Endothelial cell of hepatic sinusoid (primary cell): ENCODE measurements around the gene EEF2K.

ENCODE experiments used
- in situ Hi-C: cut with HindIII; loops from 2 replicates; pipeline ENCODE4 v1.10.0; 2017; ENCODE audit warnings: low sequenced_read_pairs

EEF2K gene

DNA sequence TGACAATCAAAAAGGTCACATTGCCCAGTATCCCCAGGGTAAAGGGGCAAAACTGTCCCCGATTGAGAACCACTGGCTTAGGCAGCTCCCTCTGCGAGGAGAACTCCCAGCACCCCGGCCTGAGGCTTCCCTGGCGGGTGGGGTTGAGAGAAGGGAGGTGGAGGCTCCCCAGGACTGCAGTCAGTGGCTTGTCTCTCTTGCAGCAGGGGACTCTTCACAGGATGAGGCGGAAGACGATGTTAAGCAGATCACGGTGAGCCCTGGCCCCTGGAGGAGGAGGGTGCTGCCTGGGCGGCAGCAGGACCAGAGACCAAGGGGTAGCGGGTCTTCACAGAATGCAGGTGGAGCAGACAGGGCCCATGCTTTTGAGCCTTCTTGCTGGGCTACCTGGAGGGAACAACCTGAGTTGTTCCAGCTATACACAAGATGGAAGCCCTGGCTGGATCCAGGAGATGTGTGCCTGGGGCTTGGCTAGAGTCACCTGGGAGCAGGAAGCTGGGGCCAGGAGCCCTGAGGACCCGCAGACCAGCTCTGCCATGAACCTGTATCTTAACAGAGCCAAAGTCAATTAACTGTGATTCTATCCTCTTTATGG is 107.9 kb downstream of the EEF2K start:
- in situ Hi-C loops: no loop called here

DNA sequence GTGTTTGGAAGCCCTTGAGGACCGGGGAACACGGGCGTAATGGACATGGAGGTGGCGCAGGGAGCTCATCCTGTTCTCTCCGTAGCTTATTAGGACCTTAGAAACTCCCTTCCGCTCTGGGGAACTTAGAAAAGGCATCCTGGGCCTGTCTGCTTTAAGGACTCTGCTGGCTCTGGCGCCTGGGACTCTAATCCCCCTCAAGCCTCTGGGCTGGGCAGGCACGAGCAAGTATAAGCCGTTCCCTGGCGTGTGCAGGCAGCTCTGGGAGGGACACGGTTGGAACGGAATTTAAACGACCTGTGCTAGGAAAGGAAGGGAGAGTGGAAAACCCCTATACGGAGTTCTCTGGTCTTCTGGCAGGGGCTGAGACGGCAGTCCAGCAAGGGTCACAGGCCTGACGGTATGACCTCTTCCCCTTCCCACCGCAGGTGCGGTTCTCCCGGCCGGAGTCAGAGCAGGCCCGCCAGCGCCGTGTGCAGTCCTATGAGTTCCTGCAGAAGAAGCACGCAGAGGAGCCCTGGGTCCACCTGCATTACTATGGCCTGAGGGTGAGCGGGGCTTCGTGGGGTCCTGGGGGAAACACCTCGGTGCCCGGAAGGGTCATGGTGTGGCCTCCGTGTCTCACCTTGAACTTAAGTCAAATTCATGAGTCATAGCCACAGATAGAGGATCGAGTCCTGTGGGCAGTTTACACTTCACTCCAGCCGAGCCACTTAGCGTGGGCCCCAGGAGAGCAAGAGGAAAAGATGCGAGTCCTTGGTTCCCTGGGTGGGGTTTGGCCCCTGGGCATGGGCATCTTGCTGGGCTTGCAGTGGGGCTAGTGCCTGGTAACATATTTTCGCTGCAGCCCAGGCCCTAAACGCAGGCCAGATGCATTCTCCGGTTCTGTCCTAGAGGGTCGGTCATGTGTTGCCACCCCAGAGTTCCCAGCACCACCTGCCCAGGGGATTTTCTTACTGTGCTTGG is 108.9 kb downstream of the EEF2K start:
- in situ Hi-C loops: no loop called here

DNA sequence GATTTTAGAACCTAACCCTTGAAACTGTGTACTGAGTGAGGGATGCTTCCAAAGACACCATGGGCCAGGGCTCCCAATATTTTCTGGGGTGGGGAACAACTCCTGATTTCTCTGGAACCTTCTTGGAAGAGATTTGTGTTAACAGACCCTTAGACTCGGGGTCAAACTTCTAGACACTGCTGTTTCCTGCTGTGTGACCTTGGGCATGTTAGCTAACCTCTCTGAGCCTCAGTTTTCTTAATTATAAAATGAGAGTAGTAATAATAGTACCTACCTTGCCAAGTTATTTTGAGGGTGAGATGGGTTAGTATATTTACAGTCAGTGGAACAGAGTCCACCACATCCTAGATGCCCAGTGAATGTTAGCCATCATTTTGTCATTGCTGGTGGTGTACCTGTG is 109.9 kb downstream of the EEF2K start:
- in situ Hi-C loops: no loop called here

DNA sequence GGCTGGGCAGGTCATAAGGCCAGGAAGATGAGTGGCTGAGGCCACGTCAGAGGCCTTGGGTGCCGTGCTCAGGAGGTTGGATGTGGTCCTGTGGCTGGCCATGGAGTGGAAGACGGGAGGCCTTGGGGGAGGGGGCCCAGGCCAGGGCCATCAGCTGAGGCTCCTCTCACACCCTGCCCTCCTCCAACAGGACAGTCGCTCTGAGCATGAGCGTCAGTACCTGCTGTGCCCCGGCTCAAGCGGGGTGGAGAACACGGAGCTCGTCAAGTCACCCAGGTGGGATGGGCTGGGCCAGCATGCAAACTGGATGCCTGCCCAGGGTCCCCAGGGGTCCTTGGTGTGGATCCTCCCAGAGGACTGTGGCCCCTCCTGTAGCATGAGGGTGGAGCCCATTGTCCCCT is 110.3 kb downstream of the EEF2K start:
- in situ Hi-C loops: no loop called here

DNA sequence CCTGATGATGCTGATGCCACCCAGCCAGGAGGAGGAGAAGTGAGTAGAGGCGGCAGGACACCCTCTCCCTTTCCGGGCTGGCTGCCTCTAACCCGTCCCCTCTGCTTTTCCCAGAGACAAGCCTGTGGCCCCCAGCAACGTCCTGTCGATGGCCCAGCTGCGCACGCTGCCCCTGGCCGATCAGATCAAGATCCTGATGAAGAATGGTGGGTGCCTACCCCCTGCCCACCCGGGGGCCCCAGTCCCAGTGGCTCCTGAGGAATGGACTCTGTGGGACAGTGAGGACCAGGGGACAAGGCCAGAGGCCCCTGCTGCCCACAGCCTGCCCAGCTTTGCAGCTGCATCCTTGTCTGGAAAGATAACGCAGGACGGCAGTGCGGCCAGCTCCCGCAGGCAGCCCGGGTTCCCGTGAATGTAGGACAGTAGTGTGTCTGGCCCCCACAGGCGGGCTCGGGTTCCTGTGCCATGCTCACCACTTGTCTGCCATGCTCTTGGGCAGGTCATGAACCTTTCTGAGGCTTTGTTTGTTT is 111.0 kb downstream of the EEF2K start:
- in situ Hi-C loops: no loop called here

DNA sequence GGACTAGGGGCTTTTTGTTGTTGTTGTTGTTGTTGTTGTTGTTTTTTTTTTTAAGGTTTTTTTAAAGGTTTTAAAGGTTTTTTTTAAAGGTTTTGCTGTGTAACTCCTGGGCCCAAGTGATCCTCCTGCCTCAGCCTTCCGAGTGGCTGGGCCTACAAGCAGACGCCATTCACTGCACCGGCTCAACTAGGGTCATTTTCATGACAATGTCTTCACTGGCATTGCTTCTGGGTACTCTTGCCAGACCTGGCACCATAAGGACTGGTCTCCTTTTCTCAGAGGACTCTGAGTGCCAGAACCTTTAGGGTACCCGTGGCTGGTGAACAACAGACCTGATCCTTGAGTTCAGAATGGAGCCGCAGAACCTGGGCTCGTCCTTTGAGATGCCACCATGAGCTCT is 111.5 kb downstream of the EEF2K start:
- in situ Hi-C loops: no loop called here

DNA sequence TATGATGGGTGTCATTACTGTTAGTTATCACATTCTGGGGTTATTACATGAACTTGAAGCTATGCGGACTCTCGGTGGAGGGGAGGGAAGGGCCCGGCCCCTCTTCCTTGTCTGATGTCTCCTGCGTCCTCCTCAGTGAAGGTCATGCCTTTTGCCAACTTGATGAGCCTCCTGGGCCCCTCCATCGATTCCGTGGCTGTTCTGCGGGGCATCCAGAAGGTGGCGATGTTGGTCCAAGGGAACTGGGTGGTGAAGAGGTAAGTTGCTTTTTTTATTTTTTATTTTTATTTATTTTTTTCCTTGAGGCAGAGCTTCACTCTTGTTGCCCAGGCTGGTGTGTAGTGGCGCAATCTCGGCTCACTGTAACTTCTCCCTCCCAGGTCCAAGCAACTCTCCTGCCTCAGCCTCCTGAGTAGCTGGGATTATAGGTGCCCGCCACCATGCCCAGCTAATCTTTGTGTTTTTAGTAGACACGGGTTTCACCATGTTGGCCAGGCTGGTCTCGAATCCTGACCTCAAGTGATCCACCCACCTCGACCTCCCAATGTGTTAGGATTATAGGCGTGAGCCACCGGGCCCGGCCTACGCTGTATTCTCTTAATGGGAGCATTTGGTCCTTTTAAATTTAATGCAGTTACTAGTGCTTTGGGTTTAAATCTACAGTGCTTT is 112.7 kb downstream of the EEF2K start:
- in situ Hi-C loops: no loop called here

DNA sequence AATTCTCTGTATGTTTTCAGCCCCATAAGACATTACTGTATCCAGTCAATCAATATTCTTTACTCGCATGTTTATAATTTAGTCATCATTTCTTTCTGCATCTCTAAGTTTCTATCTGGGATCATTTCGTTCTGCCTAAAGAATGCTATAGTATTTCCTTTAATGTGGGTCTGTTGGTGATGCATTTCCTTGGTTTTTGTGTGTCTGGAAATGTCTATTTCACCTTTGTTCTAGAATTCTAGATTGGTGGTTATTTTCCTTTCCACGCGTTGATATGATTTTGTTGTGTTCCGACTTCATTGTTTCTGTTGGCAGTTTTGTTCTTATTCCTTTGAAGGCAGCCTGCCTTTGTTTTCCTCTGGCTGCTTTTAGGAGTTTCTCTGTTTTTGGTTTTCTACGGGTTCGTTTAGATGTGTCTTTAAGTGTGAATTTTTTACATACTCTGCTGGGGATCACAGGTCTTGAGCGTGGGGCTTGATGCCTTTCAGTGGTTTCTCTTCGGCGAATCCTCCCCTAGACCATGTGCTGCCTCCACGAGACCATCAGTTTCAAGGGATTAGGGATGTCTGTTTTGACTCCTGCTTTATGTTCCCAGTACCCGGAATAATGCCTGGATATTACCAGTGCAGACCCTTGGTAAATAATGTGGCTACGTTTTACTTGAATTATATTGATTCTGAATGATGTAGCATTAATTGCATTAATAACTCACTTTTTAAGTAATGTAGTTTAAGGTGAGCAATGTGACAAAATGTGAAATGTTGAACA is 114.7 kb downstream of the EEF2K start:
- in situ Hi-C loops: no loop called here

DNA sequence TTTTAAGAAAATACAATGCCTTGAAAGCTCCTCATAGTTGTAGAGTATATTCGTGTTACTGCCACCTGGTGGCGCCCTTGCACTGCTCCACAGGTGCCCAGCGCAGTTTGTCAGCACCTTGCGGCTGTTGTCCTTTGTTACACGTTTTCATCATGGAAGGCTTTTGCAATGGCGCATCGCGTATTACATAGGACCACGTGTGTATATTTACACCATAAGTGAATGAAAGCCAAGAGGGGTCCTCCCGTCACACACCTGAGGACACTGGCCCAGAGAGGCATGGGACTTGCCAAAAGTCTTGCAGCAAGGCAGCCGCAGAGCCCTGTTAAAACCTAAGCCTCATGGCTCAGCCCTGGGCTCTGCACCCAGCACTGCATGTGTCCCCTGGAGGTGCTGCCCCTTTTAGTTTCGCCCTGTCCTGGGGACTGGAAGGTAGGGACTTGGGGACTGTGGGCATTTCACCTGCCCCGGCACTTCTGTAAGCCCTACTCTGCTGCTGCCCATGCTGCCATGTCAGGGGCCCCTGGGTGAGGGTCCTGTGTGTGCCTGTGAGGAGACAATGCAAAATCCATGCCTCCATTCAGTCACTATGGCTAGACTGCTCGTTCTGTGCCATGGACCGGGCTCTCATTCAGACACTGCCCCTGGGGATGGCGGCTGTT is 115.4 kb downstream of the EEF2K start:
- in situ Hi-C loops: no loop called here

DNA sequence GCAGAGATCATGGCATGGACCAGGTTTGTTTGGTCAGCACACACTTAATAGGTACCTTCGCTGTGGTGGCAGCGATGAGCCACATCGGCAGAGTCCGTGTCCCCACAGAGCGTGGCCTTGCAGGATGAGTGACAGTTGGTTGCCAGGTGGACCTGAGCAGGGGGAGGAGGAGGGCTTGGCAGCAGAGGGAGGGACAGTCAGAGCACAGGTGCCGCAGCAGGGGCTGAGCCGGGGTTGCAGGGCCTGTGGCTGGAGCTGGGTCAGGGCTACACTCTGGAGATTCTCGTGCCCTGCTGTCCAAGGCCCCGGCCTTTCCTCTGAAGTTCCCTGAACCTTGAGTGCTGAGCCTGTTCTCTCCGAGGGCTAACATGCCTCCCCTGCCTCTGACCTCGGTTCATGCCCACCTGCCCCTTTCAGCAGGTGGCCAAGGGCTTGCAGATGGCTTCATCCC is 116.0 kb downstream of the EEF2K start:
- in situ Hi-C loops: no loop called here

DNA sequence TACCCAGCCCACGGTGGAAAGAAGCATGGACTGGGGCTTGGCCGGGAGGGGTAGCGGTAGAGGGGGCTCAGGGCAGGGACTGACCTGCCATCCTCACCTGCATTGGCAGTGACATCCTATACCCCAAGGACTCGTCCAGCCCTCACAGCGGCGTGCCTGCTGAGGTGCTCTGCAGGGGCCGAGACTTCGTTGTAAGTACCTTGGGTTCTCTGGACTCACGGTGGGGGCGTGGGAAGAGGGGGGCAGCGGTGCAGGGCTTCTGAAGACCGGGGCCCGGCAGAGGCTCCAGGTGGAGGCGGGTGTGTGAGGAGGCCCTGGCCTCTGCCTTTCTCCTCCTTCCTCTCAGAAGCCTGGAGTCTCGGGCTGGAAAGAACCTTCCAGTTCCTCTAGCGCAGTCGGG is 116.7 kb downstream of the EEF2K start:
- in situ Hi-C loops: no loop called here

DNA sequence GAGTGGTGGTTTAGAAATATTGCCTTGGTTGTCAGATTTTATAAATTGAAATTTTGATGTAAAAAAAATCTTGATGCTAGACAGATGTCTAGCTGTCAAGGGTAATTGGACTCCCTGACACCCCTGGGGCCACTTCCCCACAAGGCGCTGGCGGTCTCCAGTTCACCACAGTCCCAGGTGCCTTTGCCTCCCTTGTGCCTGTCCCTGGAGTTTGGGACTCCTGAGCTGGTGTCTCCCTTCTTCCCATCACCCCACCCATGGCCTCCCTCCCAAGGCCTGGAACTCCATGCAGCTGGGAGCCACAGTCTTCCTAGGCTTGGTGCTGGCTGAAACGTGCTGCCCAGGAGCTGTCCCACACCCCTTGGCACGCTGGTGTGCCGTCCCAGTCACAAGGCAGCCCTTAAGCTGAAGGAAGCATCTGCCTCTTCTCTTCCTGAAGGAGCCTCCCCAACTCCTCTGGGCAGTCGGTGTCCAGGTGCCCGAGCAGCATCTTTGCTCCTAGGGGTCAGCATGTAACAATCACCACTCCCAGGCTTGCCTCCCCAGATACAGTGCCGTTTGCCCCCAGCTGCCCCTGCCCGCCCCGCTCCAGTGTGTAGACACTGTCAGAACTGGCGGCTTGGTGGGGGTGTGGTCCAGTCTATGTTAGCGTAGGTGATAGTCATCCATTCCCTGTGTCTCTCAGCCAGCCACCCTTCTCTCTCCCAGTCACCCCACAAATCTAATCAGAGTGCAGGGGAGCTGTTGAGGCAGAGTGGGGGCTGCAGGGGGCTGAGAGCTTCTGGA is 117.3 kb downstream of the EEF2K start:
- in situ Hi-C loops: no loop called here

DNA sequence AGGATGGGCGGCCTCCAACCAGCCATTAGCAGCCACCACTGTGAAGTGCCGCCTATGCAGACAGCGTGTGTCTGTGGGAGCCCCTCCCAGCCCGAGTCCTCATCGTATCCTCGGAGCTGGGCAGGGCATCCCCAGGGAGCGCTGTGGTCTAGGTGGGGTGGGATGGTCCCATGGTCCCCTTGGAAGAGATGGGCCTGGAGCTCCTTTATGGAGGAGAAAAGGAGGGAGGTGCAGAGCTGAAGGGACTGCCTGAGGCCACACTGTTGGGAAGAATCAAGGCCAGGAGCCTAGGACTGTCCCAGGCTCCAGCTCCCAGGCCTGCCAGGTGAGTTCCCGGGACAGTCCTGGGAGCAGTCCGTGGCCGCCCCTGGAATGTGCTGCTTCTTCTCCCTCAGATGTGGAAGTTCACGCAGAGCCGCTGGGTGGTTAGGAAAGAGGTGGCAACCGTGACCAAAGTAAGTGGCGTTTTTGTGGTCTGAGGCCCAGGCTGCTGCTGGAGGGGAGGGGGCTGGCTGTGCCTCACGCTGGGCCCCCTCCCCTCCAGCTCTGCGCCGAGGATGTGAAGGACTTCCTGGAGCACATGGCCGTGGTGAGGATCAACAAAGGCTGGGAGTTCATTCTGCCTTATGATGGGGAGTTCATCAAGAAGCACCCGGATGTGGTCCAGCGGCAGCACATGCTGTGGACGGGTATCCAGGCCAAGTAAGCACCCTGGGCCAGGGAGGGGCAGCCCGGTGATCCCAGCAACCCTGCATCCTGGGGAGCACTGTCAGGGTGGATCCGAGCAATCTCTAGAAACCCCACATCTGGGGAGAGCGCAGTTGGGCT is 118.1 kb downstream of the EEF2K start:
- in situ Hi-C loops: no loop called here

DNA sequence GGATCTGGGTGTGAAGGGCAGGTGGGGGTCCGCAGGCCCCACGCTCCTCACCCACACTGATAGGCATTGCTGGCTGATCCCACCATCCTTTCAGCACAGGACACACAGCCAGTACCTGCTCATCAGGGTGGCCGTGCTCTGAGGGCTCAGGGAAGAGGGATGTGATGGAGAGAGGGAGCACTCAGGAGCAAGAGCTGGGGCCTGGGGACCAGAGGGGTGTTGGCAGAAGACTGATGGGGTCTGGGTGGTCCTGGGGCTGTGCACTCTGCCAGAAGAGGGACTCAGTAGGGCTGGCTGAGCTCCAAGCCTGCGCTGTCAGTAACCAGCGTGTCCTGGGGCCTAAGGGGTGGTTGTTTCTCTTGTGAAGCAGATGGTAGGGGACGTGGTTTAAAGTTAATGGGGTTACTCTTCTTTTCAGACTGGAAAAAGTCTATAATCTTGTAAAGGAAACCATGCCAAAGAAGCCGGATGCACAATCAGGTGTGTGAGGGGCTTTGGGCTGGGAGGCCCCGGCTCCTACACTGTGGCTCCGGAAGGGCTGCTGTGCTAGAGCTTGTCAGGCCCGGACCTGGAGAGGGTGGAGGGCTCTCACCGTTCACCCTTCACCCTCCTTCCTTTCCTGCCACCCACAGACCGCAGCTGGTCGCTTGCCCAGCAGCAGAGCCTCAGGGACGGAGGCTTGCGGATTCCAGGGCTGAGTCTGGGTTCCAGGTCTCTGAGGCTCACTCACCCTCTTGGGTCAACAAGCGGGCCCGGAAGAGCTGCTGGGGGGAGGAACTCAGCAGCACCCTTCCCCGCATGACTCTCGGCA is 118.9 kb downstream of the EEF2K start:
- in situ Hi-C loops: loop anchor here (25.0 kb wide), 1 partner anchor 312 kb away; no protein-coding TSS in a partner anchor

DNA sequence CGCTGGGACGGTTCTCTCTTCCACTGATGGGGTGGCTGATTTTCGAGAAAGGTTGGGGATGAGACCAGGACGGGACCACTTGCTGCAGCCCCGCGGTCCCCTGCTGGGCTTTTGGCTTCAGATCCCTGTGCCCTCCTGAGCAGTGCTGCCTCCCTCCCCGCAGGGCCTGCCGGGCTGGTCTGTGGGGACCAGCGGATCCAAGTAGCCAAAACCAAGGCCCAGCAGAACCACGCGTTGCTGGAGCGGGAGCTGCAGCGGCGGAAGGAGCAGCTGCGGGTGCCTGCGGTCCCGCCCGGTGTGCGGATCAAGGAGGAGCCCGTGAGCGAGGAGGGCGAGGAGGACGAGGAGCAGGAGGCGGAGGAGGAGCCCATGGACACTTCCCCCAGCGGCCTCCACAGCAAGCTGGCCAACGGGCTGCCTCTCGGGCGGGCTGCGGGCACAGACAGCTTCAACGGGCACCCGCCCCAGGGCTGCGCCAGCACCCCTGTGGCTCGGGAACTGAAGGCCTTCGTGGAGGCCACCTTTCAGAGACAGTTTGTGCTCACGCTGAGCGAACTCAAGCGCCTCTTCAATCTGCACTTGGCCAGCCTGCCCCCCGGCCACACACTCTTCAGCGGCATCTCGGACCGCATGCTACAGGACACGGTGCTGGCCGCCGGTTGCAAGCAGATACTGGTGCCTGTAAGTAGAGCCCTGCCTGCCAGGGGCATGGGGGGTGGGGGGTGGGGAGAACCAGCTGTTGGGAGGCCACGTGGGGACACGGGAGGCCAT is 119.7 kb downstream of the EEF2K start:
- in situ Hi-C loops: loop anchor here (25.0 kb wide), 1 partner anchor 312 kb away; no protein-coding TSS in a partner anchor

DNA sequence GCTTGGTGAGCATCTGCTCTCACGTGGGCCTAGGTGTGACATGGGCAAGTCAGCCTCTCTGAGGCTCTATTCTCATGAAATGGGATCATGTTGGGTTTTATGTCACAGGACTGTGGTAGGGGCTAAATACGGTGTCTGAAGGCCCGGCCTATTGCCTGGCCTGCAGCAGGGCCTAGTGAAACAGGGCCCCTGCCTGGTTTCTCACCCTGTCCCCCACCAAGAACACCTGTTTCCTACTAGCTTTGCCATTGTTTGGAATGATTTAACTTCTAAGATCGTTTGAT is 120.2 kb downstream of the EEF2K start:
- in situ Hi-C loops: loop anchor here (25.0 kb wide), 1 partner anchor 311 kb away; no protein-coding TSS in a partner anchor
